Germinal center (tissue), 1 donor: ENCODE results near the gene KCNJ13.
A peak's percentile ranks its signal among the peaks of the same experiment; 100 is the strongest.
"Not testable (repeated sequence)": the region's sequence is repeated elsewhere in the genome, so short reads cannot be mapped to it uniquely, and the experiment has no call there.

ENCODE experiments used
- DNase-seq: peaks from one replicate; pipeline ENCODE4 v3.0.0; 2012; ENCODE audit warnings: mixed read lengths, low spot score

The KCNJ13 gene

GRCh38 chr2:232761301-232761907 lies 15.0 kb downstream of the KCNJ13 start:
- DNase-seq = peak; percentile 22

DNA sequence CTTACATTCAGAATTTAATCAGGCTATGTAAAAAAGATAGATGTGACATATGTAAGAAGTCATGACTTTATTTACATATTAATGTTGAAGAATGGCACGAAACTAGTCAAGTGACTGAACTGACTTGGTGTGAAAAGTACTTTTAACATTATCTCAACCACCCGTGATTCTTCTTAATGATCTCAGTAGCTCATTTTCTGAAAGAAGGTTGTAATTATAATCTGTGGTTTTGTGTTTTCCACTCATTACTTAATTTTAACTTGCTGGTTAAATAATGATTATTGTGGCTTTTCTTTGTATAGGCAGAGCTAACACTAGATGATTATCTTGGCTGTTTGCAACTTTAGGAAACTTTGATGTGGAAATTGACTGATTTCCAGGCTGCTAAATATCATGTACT lies 18.5 kb downstream of the KCNJ13 start:
- DNase-seq = no peak

GRCh38 chr2:232750135-232750671 lies 26.2 kb downstream of the KCNJ13 start:
- DNase-seq = no peak

DNA sequence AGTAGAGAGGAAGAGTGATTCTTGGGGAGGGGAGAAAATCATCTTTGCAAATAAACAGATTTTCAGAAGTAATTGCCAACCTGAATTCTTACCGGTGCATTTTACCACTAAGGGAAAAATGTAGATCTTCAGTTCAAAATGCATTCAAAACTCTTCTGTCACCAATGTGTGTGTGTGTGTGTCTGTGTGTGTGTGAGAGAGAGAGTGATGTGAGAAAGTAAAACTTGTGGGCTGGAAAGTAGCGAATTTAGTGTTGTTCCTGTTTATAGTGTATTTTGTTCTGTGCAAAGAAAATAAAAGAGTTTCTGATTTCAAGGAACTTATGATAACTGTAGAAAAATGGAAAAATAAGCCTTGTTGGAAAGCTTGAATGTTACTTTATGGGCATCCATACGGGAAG lies 27.0 kb downstream of the KCNJ13 start:
- DNase-seq = no peak

GRCh38 chr2:232748038-232748437 lies 28.3 kb downstream of the KCNJ13 start:
- DNase-seq = no peak

DNA sequence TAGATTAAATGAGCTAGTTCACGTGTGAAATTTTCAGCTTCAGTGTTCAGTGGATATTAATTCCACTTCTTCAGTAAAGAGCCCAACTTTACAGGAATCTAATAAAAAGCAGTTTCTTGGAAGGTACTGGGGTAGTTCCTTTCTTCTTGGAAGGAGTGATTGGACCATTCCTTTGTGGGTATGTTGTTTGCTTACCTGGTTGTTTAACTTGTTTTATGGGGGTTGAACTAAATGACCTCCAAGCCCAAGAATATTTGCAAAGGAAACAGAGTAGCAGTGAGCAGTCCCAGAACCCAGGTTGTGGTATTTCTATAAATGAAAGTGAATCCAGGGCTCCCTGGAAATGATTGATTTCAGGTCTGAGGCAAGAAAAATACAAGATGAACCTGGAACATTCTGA lies 31.4 kb downstream of the KCNJ13 start:
- DNase-seq = no peak

DNA sequence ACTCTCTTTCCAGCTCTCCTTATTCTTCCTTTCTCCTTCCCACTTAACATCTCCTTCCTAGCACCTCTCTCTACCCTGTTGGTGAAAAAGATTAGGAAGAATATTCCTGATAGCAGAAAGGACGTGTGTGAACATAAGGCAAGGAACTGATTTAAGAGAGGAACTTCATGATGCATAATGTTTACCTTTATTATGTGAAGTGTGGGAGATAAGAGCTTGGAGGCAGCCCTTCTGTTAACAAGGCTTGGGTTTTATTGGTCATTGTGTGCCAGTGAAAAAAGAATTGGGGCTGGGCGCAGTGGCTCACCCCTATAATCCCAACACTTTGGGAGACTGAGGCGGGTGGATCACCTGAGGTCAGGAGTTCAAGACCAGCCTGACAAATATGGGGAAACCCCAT lies 34.4 kb downstream of the KCNJ13 start:
- no peak for DNase-seq

- DNase-seq = no peak
These were observed 35.1 kb downstream of the KCNJ13 start for GRCh38 chr2:232741294-232741693.

GRCh38 chr2:232731470-232731869 lies 44.9 kb downstream of the KCNJ13 start:
- no peak for DNase-seq

DNA sequence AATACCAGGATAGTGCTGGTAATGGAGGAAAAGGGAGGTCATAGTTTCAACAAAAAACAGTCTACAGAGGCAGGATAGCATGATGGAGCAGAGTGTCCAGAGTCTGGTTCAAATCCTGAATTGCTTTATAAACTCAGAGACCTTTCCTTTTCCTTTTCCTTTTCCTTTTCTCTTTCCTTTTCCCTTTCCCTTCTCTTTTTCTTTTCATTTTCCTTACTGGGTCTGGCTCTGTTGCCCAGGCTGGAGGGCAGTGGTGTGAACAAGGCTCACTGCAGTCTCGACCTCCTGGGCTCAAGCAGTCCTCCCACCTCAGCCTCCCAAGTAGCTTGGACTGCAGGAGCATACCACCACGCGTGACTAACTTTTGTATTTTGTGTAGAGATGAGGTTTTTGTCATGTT lies 47.6 kb downstream of the KCNJ13 start:
- DNase-seq = no peak

DNA sequence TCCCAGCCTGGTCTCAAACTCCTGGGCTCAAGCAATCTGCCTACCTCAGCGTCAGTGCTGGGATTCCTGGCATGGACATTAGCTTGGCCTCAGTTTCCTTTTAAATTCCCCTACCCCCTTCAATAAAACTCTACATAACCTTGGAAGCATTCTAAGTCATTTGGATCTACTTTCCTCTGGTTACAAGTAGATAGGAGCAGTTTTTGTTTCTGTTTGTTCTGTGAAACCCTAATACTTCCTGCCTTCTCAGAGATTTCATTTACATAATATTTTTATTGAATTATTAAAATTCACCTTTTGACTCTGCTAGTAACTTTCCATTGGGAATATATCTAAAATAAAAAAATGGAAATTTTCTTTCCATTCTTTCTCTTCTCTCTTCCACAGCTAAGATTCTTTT lies 53.3 kb downstream of the KCNJ13 start:
- no peak for DNase-seq

GRCh38 chr2:232721882-232722281 lies 54.5 kb downstream of the KCNJ13 start:
- no peak for DNase-seq

DNA sequence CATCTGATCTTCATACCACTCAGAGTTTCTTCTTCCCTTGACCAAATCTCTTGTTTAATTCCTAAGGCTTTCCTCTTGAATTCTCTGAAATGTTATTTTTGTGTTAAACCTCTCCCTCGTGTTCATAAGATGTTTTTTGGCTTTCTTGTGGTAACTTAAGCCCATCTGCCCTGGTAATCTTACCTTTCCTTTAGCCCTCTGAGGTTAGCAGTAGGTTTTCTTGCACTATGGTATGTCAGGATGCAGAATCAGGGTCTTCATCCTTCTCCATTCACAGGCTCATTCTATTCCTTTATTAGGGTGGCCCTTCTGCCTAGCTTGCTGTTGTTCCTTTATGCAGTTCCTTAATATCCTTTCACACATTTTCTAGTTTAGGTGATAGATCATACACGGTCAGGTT lies 55.1 kb downstream of the KCNJ13 start:
- DNase-seq = no peak

DNA sequence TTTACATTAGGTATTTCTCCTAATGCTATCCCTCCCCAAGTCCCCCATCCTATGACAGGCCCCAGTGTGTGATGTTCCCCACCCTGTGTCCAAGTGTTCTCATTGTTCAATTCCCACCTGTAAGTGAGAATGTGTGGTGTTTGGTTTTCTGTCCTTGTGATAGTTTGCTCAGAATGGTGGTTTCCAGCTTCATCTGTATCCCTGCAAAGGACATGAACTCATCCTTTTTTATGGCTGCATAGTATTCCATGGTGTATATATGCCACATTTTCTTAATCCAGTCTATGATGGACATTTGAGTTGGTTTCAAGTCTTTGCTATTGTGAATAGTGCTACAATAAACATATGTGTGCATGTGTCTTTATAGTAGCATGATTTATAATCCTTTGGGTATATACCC lies 56.3 kb downstream of the KCNJ13 start:
- DNase-seq = not testable (repeated sequence)
